Smooth muscle cell of bladder (primary cell): ENCODE measurements around the gene MMP12. TPM values are rescaled to one million over a fixed set of nuclear protein-coding genes. Genes with fewer than 3 reads are reported as not detected.

Source experiments
- total RNA-seq: library from RNA; depleted of rRNA; stranded (reverse); fragments of >200 nt; gene quantifications from 2 replicates; pipeline ENCODE4 v1.2.3, GENCODE V29; 2014

Gene MMP12
- under 0.01 and 0.28 TPM in 2 replicates for total RNA-seq

GRCh38 chr11:102874852-102875251 is at the start of gene MMP12:
Gene MMP12, minus strand, starts transcription at chr11:102874982. Its CDS starts 45 bp downstream, at chr11:102874937.

GRCh38 chr11:102843489-102843888 is 31.3 kb downstream of the MMP12 start, which contains the start of gene MMP3:
Gene MMP3, minus strand, starts transcription at chr11:102843609. Its CDS starts 63 bp downstream, at chr11:102843546.

Other genes starting within 250 kb of the MMP12 start
- gene MMP20, start 249.7 kb downstream of the MMP12 start, total RNA-seq = not detected in 2 replicates
- gene MMP27, start 169.2 kb downstream of the MMP12 start, total RNA-seq = under 0.01 TPM in 1 of 2 replicates, not detected in the other
- gene MMP8, start 150.0 kb downstream of the MMP12 start, total RNA-seq = under 0.01 TPM in 1 of 2 replicates, not detected in the other
- 1.2 and 6.1 TPM in 2 replicates for gene MMP10, start 94.4 kb downstream of the MMP12 start, total RNA-seq
- gene MMP1, start 76.8 kb downstream of the MMP12 start, total RNA-seq = 88.8 and 655 TPM in 2 replicates
- 7.5 and 118 TPM in 2 replicates for gene MMP3, start 31.4 kb downstream of the MMP12 start, total RNA-seq
- not detected in 2 replicates for gene MMP13, start 80.8 kb upstream of the MMP12 start, total RNA-seq
- 40.0 and 43.4 TPM in 2 replicates for gene DCUN1D5, start 217.2 kb upstream of the MMP12 start, total RNA-seq
- gene DYNC2H1, start 234.4 kb upstream of the MMP12 start, total RNA-seq = 62.8 and 71.3 TPM in 2 replicates